ENCODE measurements around the gene SERTAD3.
"Not testable (repeated sequence)": the region's sequence is repeated elsewhere in the genome, so short reads cannot be mapped to it uniquely, and the experiment has no call there.

Gene SERTAD3, protein sequence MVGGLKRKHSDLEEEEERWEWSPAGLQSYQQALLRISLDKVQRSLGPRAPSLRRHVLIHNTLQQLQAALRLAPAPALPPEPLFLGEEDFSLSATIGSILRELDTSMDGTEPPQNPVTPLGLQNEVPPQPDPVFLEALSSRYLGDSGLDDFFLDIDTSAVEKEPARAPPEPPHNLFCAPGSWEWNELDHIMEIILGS

GRCh38 chr19:40444000-40444824 lies at the start of gene SERTAD3:
SERTAD3 (minus strand) TSS chr19:40444335; CDS start chr19:40442080, 2,255 bp downstream.
- in situ Hi-C loops (cut with MboI; ENCODE audit: low sequenced_read_pairs), result no loop called here

GRCh38 chr19:40493778-40494177 lies 49.6 kb upstream of the SERTAD3 start:
- in situ Hi-C loops (cut with MboI; ENCODE audit: low sequenced_read_pairs), result no loop called here

GRCh38 chr19:40492274-40492673 lies 48.1 kb upstream of the SERTAD3 start:
- in situ Hi-C loops (cut with MboI; ENCODE audit: low sequenced_read_pairs), result no loop called here

- in situ Hi-C loops (cut with MboI; ENCODE audit: low sequenced_read_pairs), result no loop called here
Measured at GRCh38 chr19:40489882-40490230, 45.7 kb upstream of the SERTAD3 start.

GRCh38 chr19:40486017-40486416 lies 41.9 kb upstream of the SERTAD3 start:
- in situ Hi-C loops (cut with MboI; ENCODE audit: low sequenced_read_pairs), result no loop called here

- in situ Hi-C loops (cut with MboI; ENCODE audit: low sequenced_read_pairs), result not testable (repeated sequence)
Measured at GRCh38 chr19:40475878-40476644, 31.9 kb upstream of the SERTAD3 start.

- in situ Hi-C loops (cut with MboI; ENCODE audit: low sequenced_read_pairs), result no loop called here
Measured at GRCh38 chr19:40474737-40475136, 30.6 kb upstream of the SERTAD3 start.

DNA sequence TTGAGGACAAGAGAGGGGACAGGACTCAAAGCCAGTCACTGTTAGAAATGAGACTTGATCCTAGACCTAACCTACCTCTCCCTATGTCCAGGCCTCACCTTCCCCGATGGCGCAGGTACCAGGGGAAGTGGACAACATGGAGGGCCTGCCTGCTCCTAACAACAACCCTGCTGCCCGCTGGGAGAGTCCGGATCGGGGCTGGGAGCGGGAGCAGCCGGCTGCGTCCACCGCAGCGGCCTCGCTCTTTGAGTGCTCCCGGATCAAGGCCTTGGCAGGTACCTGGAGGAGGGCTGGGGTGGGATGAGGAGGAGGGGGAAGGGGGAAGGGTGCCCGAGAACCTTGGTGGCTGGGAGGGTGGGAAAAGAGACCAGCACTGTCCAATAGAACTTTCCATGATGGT lies 28.4 kb upstream of the SERTAD3 start:
- in situ Hi-C loops (cut with MboI; ENCODE audit: low sequenced_read_pairs), result no loop called here

DNA sequence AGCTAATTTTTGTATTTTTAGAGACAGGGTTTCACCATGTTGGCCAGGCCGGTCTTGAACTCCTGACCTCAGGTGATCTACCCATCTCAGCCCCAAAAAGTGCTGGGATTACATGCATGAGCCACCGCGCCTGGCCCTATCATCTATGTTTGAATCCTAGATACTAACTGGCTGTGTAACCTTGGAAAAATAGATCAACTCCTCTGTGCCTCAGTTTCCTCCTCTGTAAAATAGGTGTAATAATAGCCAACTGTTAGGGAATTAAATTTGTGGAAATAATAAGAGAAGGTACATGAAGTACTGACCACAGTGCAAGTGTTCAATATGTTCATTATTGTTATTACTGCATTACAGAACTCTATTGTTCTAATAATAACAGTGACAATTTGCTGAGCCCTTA lies 27.0 kb upstream of the SERTAD3 start:
- in situ Hi-C loops (cut with MboI; ENCODE audit: low sequenced_read_pairs), result no loop called here

GRCh38 chr19:40469011-40469410 lies 24.9 kb upstream of the SERTAD3 start:
- in situ Hi-C loops (cut with MboI; ENCODE audit: low sequenced_read_pairs), result no loop called here

- in situ Hi-C loops (cut with MboI; ENCODE audit: low sequenced_read_pairs), result no loop called here
Measured at GRCh38 chr19:40466985-40467734, 23.0 kb upstream of the SERTAD3 start, which contains the start of gene SPTBN4. SPTBN4 (plus strand) TSS chr19:40467001; CDS start chr19:40472622, 5,621 bp downstream.

- in situ Hi-C loops (cut with MboI; ENCODE audit: low sequenced_read_pairs), result no loop called here
Measured at GRCh38 chr19:40466219-40466984, 22.3 kb upstream of the SERTAD3 start.

GRCh38 chr19:40465557-40466218 lies 21.6 kb upstream of the SERTAD3 start, which contains the start of gene BLVRB:
BLVRB (minus strand) TSS chr19:40465745; CDS start chr19:40465688, 57 bp downstream.
- in situ Hi-C loops (cut with MboI; ENCODE audit: low sequenced_read_pairs), result no loop called here

DNA sequence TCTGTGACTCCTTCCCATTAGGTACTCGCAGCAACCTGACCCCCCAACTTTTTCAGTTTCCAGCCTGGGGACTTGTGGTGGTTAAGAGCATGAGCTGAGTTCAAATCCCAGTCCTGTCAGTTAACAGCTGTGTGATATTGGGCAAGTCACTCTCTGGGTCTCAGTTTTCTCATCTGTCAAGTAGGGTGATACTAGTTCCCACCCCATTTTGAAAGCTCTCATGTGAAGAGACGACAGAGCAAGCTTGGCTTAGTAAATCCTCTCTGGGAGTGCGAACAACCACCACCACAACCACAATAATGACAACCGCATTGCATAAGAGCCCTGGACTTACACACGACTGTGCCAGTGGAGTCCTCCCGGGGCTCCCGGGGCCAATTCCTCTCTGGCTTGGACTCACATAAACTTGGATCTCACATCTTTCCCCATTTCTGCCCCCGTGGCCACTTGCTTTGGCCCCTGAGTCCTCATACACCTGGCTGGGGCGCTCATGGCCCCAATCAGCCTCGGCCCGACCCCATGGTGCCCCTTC lies 21.0 kb upstream of the SERTAD3 start:
- in situ Hi-C loops (cut with MboI; ENCODE audit: low sequenced_read_pairs), result no loop called here

GRCh38 chr19:40464059-40465024 lies 20.2 kb upstream of the SERTAD3 start:
- in situ Hi-C loops (cut with MboI; ENCODE audit: low sequenced_read_pairs), result no loop called here

DNA sequence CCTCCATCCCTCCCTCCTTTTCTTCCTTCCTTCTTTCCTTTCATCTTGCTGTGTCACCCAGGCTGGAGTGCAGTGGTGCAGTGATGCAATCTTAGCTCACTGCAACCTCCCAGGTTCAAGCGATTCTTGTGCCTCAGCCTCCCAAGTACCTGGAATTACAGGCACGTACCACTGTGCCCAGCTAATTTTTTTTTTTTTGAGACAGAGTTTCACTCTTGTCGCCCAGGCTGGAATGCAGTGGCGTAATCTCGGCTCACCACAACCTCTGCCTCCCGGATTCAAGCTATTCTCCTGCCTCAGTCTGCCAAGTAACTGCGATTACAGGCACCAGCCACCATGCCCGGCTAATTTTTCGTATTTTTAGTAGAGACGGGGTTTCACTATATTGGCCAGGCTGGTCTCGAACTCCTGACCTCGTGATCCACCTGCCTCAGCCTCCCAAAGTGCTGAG lies 19.5 kb upstream of the SERTAD3 start:
- in situ Hi-C loops (cut with MboI; ENCODE audit: low sequenced_read_pairs), result not testable (repeated sequence)

DNA sequence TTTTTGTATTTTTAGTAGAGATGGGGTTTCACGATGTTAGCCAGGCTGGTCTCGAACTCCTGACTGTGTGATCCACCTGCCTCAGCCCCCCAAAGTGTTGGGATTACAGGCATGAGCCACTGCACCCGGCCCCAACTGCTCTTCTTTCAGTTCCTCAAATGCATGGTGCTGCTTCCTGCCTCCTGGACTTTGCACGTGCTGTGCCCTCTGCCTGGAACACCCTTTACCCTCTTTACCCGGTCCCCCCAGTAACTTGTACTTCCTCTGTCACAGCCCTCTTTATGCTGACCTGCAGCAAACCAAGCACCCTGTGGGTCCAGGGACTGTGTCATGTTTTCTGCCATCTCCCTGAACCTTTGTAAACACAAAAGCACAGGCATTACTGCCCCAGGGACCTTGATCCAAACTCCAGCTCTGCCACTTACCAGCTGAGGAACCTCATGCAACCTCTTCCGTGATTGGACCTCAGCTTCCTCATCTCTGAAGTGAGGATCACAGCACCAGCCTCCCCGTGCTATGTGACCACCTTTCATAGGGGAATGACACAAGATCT lies 17.6 kb upstream of the SERTAD3 start:
- in situ Hi-C loops (cut with MboI; ENCODE audit: low sequenced_read_pairs), result no loop called here

GRCh38 chr19:40460185-40460584 lies 16.1 kb upstream of the SERTAD3 start:
- in situ Hi-C loops (cut with MboI; ENCODE audit: low sequenced_read_pairs), result no loop called here
